K562 (cell line): ENCODE measurements around the gene HP1BP3. TPM values are rescaled to one million over a fixed set of nuclear protein-coding genes. Genes with fewer than 3 reads are reported as not detected.

Experiments
- COPS2 ChIP-seq: fragments of 450-650 bp; conservative IDR thresholded peaks from 2 replicates; pipeline ENCODE4 v1.6.1; 2016; ENCODE audit warnings: mild to moderate bottlenecking, moderate library complexity
- CXXC5 ChIP-seq: fragments of 250-450 bp; sonication (Bioruptor Pico); IDR thresholded peaks from 2 replicates; pipeline ENCODE4 v1.8.0; 2022; ENCODE audit warnings: inconsistent platforms, mild to moderate bottlenecking, moderate library complexity
- HNRNPLL ChIP-seq: fragments of 200-400 bp; formaldehyde crosslinking; IDR thresholded peaks from 2 replicates; pipeline ENCODE4 v1.6.1; 2017; ENCODE audit warnings: low read length, low read depth, mild to moderate bottlenecking; ENCODE audit not compliant: poor library complexity, severe bottlenecking
- MBD2 ChIP-seq: sonication (generic); IDR thresholded peaks from 2 replicates; pipeline ENCODE4 v1.6.1; 2016; ENCODE audit warnings: low read depth, borderline replicate concordance
- MED1 ChIP-seq: sonication (generic); formaldehyde crosslinking; IDR thresholded peaks from 2 replicates; pipeline ENCODE4 v1.8.1; 2023; ENCODE audit warnings: missing genetic modification reagents, borderline replicate concordance
- MYC ChIP-seq, 2 experiments: fragments of 250-450 bp in 1 of 2; sonication (Bioruptor Pico) in 1 of 2; IDR thresholded peaks; 2 replicates each; pipeline versions ENCODE4 v1.5.1 to v1.6.1; 2012 to 2021; ENCODE audit warnings: low read depth in 2 of 2, borderline replicate concordance in 1 of 2, improper control_type of control experiment in 1 of 2, low read length in 1 of 2, mild to moderate bottlenecking in 1 of 2, moderate library complexity in 1 of 2
- MYNN ChIP-seq, 2 experiments: sonication (generic); formaldehyde crosslinking in 1 of 2; IDR thresholded peaks; 2 replicates each; pipeline versions ENCODE4 v1.5.0 to v1.6.1; 2016 to 2020; ENCODE audit warnings: antibody characterized with exemption in 1 of 2, missing genetic modification reagents in 1 of 2
- NFE2L1 ChIP-seq: fragments of 450-650 bp; IDR thresholded peaks from 2 replicates; pipeline ENCODE4 v1.6.1; 2016; ENCODE audit warnings: missing genetic modification characterization, low read depth, mild to moderate bottlenecking, missing compliant biosample characterization, moderate library complexity, borderline replicate concordance
- POLR3G ChIP-seq: IDR thresholded peaks from 2 replicates; pipeline ENCODE4 v1.6.1; 2011; ENCODE audit not compliant: insufficient read length, insufficient replicate concordance; ENCODE audit errors: extremely low read depth
- RBM34 ChIP-seq: fragments of 200-400 bp; formaldehyde crosslinking; IDR thresholded peaks from 2 replicates; pipeline ENCODE4 v1.6.1; 2018; ENCODE audit warnings: low read length, borderline replicate concordance; ENCODE audit not compliant: insufficient read depth
- RHOXF2B ChIP-seq: fragments of 250-450 bp; sonication (Bioruptor Pico); conservative IDR thresholded peaks from 2 replicates; pipeline ENCODE4 v1.5.1; 2021
- RNF2 ChIP-seq: sonication (generic); IDR thresholded peaks from 2 replicates; pipeline ENCODE4 v1.6.1; 2016
- ZNF444 ChIP-seq: fragments of 250-450 bp; sonication (Bioruptor Pico); IDR thresholded peaks from 2 replicates; pipeline ENCODE4 v1.4.0; 2020; ENCODE audit warnings: mild to moderate bottlenecking, moderate library complexity
- ZSCAN29 ChIP-seq: fragments of 450-650 bp; IDR thresholded peaks from 2 replicates; pipeline ENCODE4 v1.6.1; 2017
- polyA plus RNA-seq, 8 experiments: library from polyadenylated mRNA; depleted of rRNA in 4 of 8; stranded (reverse) in 5 of 8; unstranded in 3 of 8; fragments of >200 nt; fragmentation: Nextera tagmentation in 2 of 8; fragmentation: Illumina TruSeq in 1 of 8; extraction: Ambion mirVana in 2 of 8; extraction: Trizol in 1 of 8; gene quantifications; 2 replicates each; pipeline versions ENCODE4 v1.2.1 to v1.2.3, GENCODE V29; 2011 to 2014; ENCODE audit warnings: inconsistent platforms in 1 of 8, missing spikeins in 1 of 8
- total RNA-seq, 7 experiments: library from RNA; depleted of rRNA in 6 of 7; stranded (reverse); fragments of >200 nt in 6 of 7; fragmentation: Illumina TruSeq in 2 of 7; extraction: Trizol in 2 of 7; gene quantifications; 2 replicates each; pipeline versions ENCODE4 v1.2.1 to v1.2.3, GENCODE V29; 2011 to 2021; ENCODE audit warnings: low replicate concordance in 1 of 7
- TF ChIP-seq, protein P1 (sequence below): fragments of 250-450 bp; sonication (Bioruptor Pico); IDR thresholded peaks from 2 replicates; pipeline ENCODE4 v1.8.0; 2022; ENCODE audit warnings: moderate library complexity, mild to moderate bottlenecking, inconsistent platforms
- TF ChIP-seq, protein P2 (sequence below): fragments of 250-450 bp; sonication (Bioruptor Pico); IDR thresholded peaks from 2 replicates; pipeline ENCODE4 v1.5.0; 2021
- TF ChIP-seq, protein P3 (sequence below), 3 experiments: fragments of 200-800 bp in 1 of 3; sonication (Bioruptor generic) in 1 of 3; sonication (generic) in 1 of 3; formaldehyde crosslinking in 1 of 3; IDR thresholded peaks; 2 replicates each; pipeline versions ENCODE4 v1.6.1 to v1.8.0; 2016 to 2022; ENCODE audit warnings: mild to moderate bottlenecking in 2 of 3, missing compliant biosample characterization in 2 of 3, missing genetic modification characterization in 2 of 3, missing genetic modification reagents in 1 of 3

The HP1BP3 gene
- total and polyA plus RNA-seq, 9 of the 15 experiments (the other 6 are each of a cell fraction or from before 2014, with no cell fraction given): 57.3 to 513 (median 240) TPM

DNA sequence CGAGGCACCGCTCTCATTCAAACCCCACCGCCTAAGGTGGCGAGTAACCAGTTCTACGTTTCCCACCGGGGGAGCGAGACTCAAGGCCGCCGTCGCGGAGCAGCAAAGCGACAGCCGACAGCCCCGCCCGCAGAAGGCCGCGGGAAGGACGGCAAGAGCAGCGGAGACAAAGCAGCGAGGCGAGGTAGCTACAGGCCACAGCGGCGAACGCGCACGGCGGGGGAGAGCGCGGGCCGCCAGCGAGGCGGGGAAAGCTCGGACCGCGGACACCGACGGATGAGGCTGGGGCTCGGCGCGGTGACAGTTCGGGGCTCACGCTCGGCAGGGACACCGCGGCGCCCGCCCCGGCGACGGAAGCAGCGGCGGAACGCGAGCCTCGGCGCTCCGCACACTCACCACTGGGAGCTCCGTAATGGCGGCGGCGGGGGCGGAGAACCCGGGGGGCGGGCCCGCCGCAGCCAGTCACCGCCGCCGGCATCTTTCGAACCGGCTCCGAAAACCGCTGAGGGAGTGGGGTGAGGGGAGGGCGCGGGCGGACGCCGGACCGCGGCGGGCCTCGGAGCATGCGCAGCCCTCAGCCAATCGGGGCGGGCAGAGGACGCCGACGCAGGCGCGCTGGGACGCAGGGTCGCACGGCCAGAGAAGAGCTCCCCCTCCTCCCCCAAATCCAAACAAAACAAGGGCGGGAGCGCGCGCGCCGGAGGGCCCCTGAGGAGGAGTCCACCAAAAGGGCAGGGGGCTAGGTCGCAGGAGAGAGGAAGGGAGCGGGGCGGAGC, 666 bp downstream of the HP1BP3 start (continued):
- TF ChIP-seq, protein P1, sequence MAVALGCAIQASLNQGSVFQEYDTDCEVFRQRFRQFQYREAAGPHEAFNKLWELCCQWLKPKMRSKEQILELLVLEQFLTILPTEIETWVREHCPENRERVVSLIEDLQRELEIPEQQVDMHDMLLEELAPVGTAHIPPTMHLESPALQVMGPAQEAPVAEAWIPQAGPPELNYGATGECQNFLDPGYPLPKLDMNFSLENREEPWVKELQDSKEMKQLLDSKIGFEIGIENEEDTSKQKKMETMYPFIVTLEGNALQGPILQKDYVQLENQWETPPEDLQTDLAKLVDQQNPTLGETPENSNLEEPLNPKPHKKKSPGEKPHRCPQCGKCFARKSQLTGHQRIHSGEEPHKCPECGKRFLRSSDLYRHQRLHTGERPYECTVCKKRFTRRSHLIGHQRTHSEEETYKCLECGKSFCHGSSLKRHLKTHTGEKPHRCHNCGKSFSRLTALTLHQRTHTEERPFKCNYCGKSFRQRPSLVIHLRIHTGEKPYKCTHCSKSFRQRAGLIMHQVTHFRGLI (CRISPR knock-in tag): no peak
- TF ChIP-seq MBD2: peak; percentile 53; the same call in 1 of the 2 replicates
- no peak for TF ChIP-seq ZSCAN29
- TF ChIP-seq COPS2: no peak
- no peak; the same call in 1 of the 2 replicates for TF ChIP-seq RHOXF2B
- TF ChIP-seq RNF2: peak; percentile 75; the same call in 1 of the 2 replicates
- TF ChIP-seq, protein P2, sequence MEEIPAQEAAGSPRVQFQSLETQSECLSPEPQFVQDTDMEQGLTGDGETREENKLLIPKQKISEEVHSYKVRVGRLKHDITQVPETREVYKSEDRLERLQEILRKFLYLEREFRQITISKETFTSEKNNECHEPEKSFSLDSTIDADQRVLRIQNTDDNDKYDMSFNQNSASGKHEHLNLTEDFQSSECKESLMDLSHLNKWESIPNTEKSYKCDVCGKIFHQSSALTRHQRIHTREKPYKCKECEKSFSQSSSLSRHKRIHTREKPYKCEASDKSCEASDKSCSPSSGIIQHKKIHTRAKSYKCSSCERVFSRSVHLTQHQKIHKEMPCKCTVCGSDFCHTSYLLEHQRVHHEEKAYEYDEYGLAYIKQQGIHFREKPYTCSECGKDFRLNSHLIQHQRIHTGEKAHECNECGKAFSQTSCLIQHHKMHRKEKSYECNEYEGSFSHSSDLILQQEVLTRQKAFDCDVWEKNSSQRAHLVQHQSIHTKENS (CRISPR knock-in tag): no peak
- no peak for TF ChIP-seq NFE2L1 (tag)
- peak; percentile 72 for TF ChIP-seq HNRNPLL
- peak; percentile 81; the same call in 1 of the 2 replicates for TF ChIP-seq CXXC5 (CRISPR knock-in tag)
- TF ChIP-seq ZNF444 (CRISPR knock-in tag): no peak
- no peak for TF ChIP-seq MED1 (CRISPR knock-in tag)
- no peak for TF ChIP-seq POLR3G
- TF ChIP-seq, protein P3, sequence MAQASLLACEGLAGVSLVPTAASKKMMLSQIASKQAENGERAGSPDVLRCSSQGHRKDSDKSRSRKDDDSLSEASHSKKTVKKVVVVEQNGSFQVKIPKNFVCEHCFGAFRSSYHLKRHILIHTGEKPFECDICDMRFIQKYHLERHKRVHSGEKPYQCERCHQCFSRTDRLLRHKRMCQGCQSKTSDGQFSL (CRISPR knock-in tag; IDR thresholded peaks at IDR 0.05): peak; percentile 59; the same call in 1 of the 2 replicates
- TF ChIP-seq, protein P3 (tag; IDR thresholded peaks at IDR 0.05): peak in 1 of 2 experiments; percentile 38; a peak in 1 of 4 replicates
- TF ChIP-seq RBM34: 0 out of 2 replicates have a peak, but pooled peaks have one; percentile 32
- TF ChIP-seq MYC (IDR thresholded peaks at IDR 0.05; ENCODE audit: low read depth, low read length): peak; percentile 82; the same call in 1 of the 2 replicates
- TF ChIP-seq MYC (CRISPR knock-in tag; IDR thresholded peaks at IDR 0.05; ENCODE audit: borderline replicate concordance, low read depth): no peak
- no peak for TF ChIP-seq MYNN (IDR thresholded peaks at IDR 0.05)
- TF ChIP-seq MYNN (CRISPR knock-in tag; IDR thresholded peaks at IDR 0.05): no peak
